Ascending aorta (tissue), 2 donors: ENCODE results near the gene CYSTM1. TPM values are rescaled to one million over a fixed set of nuclear protein-coding genes. Genes with fewer than 3 reads are reported as not detected.

Experiments
- DNase-seq, 2 donors: peaks; one replicate each; pipeline ENCODE4 v3.0.0-alpha.2; 2019; ENCODE audit warnings: low spot score in 2 of 2
- H3K27ac ChIP-seq, 2 donors: fragments of 200-600 bp; sonication (generic); one replicate each; pipeline ENCODE4 v1.5.1; 2016 to 2017; ENCODE audit warnings: mild to moderate bottlenecking in 1 of 2
- H3K27me3 ChIP-seq: fragments of 200-600 bp; sonication (generic); one replicate; pipeline ENCODE4 v1.5.1; 2017
- H3K36me3 ChIP-seq, 2 donors: fragments of 200-600 bp; sonication (generic); one replicate each; pipeline ENCODE4 v1.5.1; 2016
- H3K4me1 ChIP-seq, 2 donors: fragments of 200-600 bp; sonication (generic); one replicate each; pipeline ENCODE4 v1.5.1; 2016 to 2017; ENCODE audit warnings: mild to moderate bottlenecking in 1 of 2
- H3K4me3 ChIP-seq, 2 donors: fragments of 200-600 bp; sonication (generic); one replicate each; pipeline ENCODE4 v1.5.1; 2016 to 2017; ENCODE audit warnings: mild to moderate bottlenecking in 1 of 2
- H3K9me3 ChIP-seq, 2 donors: fragments of 200-600 bp; sonication (generic); one replicate each; pipeline ENCODE4 v1.5.1; 2016
- intact Hi-C: fragments of 100-400 bp; cut with DNase I; formaldehyde crosslinking; loops from one replicate; pipeline ENCODE4 v1.15.1; 2023
- total RNA-seq: library from RNA; depleted of rRNA; stranded (reverse); fragments of >200 nt; gene quantifications from one replicate; pipeline ENCODE4 v1.1.0, GENCODE V29; 2016
- TF ChIP-seq, protein P1 (sequence below), 3 experiments: fragments of 200-600 bp in 2 of 3; fragments of 450-650 bp in 1 of 3; sonication (generic) in 2 of 3; IDR thresholded peaks; one replicate each; pipeline ENCODE4 v1.5.1; 2016 to 2019; ENCODE audit warnings: antibody characterized with exemption in 3 of 3, mild to moderate bottlenecking in 1 of 3, moderate library complexity in 1 of 3

The CYSTM1 gene
- total RNA-seq, 1 donor from 2014 or later = 66.3 TPM

DNA sequence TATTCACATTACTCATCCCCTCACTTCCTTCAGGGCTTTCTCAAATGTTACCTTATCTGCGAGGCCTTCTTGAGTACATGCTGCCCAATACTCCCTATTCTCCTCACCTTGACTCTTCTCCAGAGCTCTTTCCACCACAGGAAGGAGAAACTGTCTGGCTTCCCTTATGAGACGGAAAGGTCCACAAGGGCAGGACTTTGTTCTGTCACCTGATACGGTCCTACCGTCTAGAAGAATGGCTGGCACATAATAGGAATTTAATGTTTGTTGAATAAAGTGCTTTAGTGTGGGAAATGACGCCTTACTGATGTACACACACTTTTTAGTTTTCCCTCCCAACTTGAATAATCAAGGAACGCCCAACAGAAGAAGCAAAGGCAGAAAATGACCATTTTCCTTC, 75.4 kb downstream of the CYSTM1 start:
- no peaks in the 10 kb centered on the region for H3K9me3 ChIP-seq
- H3K4me1 ChIP-seq = peaks cover 0 to 3% of the 10 kb centered on the region in 2 donors
- intact Hi-C loops = no loop called here
- TF ChIP-seq, protein P1, sequence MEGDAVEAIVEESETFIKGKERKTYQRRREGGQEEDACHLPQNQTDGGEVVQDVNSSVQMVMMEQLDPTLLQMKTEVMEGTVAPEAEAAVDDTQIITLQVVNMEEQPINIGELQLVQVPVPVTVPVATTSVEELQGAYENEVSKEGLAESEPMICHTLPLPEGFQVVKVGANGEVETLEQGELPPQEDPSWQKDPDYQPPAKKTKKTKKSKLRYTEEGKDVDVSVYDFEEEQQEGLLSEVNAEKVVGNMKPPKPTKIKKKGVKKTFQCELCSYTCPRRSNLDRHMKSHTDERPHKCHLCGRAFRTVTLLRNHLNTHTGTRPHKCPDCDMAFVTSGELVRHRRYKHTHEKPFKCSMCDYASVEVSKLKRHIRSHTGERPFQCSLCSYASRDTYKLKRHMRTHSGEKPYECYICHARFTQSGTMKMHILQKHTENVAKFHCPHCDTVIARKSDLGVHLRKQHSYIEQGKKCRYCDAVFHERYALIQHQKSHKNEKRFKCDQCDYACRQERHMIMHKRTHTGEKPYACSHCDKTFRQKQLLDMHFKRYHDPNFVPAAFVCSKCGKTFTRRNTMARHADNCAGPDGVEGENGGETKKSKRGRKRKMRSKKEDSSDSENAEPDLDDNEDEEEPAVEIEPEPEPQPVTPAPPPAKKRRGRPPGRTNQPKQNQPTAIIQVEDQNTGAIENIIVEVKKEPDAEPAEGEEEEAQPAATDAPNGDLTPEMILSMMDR (IDR thresholded peaks at IDR 0.05) = no peak
- DNase-seq = no peak
- no peak overlapping the region for H3K4me3 ChIP-seq
- peaks cover 7 to 8% of the 10 kb centered on the region in 2 donors for H3K36me3 ChIP-seq
- no peaks in the 10 kb centered on the region for H3K27me3 ChIP-seq
- H3K27ac ChIP-seq = no peak overlapping the region

DNA sequence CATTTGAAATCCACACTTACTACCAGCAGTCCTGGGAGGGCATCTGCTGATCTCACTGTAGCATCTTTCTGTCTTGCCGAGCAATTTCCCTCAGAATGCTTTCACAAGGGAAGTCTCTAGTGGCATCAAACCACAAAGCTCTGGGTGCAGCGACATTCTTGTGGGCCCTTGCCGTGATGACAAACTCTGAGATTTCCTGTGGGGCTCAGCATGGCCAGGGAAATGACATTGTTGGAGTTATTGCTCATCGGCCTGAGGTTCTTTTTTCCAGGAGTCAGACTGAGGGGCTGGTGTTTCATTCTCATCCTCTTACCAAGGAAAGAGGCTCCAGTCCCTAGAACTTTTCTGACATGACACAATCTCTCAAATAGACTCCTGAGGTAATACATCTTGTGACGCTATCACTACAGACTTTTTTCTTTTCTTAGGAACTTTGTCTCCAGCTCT, 76.6 kb downstream of the CYSTM1 start:
- peaks cover 0 to 2% of the 10 kb centered on the region in 2 donors for H3K4me1 ChIP-seq
- H3K9me3 ChIP-seq = no peaks in the 10 kb centered on the region
- TF ChIP-seq, protein P1 (IDR thresholded peaks at IDR 0.05) = no peak
- no peak overlapping the region for H3K4me3 ChIP-seq
- H3K36me3 ChIP-seq = peaks cover 0 to 4% of the 10 kb centered on the region in 2 donors
- intact Hi-C loops = no loop called here
- H3K27me3 ChIP-seq = no peaks in the 10 kb centered on the region
- H3K27ac ChIP-seq = peak overlapping the region; percentile 55 to 62
- peak; percentile 31 to 82 for DNase-seq

DNA sequence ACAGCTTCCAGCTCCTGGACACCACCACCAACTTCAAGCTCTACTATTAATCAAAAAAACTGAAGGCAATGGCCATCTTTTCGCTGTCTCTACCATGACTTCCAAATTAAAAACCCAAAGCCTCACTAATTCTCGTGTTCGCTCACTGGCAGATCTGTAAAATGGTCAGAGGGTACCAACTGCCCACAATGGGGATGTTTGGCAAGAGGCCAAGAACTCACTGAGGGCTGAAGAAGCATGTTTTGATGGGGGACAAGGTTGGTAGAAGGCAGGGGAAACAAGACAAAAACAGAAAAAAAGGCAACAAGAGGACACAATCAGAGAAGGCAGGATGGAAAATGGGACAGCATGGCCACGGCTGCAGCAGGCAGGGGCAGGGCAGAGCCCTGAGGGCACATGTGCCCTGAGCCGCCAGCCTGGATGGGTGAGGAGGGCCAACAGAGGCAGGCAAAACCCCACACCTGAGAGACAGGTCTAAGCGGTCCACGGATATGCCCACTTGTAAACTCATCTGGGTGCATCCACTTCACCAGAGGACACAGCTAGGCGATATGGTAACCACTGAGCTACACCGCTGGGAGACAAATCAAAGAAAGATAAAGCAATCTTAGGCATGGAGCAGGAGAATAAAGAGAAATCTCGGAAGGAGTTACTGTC, 77.6 kb downstream of the CYSTM1 start:
- TF ChIP-seq, protein P1 (IDR thresholded peaks at IDR 0.05) = no peak
- peaks cover 0 to 4% of the 10 kb centered on the region in 2 donors for H3K36me3 ChIP-seq
- intact Hi-C loops = no loop called here
- no peak for DNase-seq
- H3K9me3 ChIP-seq = no peaks in the 10 kb centered on the region
- H3K27ac ChIP-seq = peak overlapping the region; percentile 55 to 62
- H3K4me1 ChIP-seq = no peaks in the 10 kb centered on the region
- H3K4me3 ChIP-seq = no peak overlapping the region
- H3K27me3 ChIP-seq = no peaks in the 10 kb centered on the region

DNA sequence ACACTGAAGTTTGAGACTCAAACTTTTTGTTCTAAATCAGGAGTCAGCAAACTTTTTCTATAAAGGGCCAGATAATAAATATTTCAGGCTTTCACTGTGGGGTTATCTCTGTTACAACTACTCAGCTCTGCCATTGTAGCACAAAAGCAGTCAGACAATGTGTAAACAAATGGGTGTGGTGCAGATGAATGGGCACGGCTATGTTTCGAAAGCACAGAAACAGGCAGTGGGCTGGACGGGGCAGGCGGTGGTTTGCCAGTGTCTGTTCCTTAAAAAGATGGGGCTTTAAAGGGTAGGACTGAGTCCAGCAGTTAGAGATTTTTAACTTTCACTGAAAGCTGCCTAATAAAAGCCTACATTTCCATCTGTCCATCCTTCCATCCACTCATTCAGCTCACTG, 79.0 kb downstream of the CYSTM1 start:
- H3K4me3 ChIP-seq = no peak overlapping the region
- H3K9me3 ChIP-seq = no peaks in the 10 kb centered on the region
- no peaks in the 10 kb centered on the region for H3K4me1 ChIP-seq
- no peak overlapping the region for H3K27ac ChIP-seq
- DNase-seq = no peak
- intact Hi-C loops = no loop called here
- H3K36me3 ChIP-seq = peaks cover 0 to 4% of the 10 kb centered on the region in 2 donors
- TF ChIP-seq, protein P1 (IDR thresholded peaks at IDR 0.05) = no peak
- no peaks in the 10 kb centered on the region for H3K27me3 ChIP-seq

DNA sequence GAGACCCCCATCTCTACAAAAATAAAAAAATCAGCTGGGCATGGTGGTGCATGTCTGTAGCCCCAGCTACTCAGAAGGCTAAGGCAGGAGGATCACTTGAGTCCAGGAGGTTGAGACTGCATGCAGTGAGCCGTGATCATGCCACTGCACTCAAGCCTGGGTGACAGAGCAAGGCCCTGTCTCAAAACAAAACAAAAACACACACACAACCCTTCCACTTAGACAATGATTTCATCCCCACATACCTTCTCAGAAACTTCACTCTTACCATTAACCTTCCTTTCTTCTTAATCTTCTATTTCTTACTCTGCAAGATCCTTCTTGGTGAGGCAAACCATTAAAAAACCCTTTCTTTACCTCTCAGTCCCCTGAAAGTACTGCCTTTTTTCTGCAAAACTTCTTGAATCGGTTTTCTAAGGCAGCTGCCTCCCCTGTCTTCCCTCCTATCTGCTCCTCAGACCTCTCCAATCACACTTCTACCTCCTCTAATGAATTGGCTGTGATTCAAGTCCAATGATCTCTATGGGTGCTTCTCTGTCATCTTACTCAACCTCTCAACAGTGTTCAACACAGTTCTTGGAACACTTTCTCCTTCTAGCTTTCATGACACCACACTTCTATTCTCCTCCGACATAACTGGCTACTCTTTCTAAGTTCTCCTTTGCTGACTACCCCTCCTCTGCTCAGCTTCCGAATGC, 80.6 kb downstream of the CYSTM1 start:
- no peak for DNase-seq
- no peak overlapping the region for H3K27ac ChIP-seq
- no peaks in the 10 kb centered on the region for H3K4me1 ChIP-seq
- no peak overlapping the region for H3K4me3 ChIP-seq
- no peaks in the 10 kb centered on the region for H3K27me3 ChIP-seq
- no peaks in the 10 kb centered on the region for H3K36me3 ChIP-seq
- TF ChIP-seq, protein P1 (IDR thresholded peaks at IDR 0.05) = no peak
- no peaks in the 10 kb centered on the region for H3K9me3 ChIP-seq
- intact Hi-C loops = no loop called here
